Effector memory CD4-positive, alpha-beta T cell (primary cell): Measurements from ENCODE around the gene RGS11.

Experiments
- DNase-seq, 3 donors: peaks; one replicate each; pipeline ENCODE4 v3.0.0-alpha.2; 2020
- H3K27ac ChIP-seq: 2 replicates; pipeline ENCODE4 v1.7.0; 2013; ENCODE audit warnings: mild to moderate bottlenecking, low read length, moderate library complexity; ENCODE audit not compliant: insufficient read depth, poor library complexity, severe bottlenecking
- H3K27me3 ChIP-seq: replicated peaks from 2 replicates; pipeline ENCODE4 v1.7.0; 2013; ENCODE audit warnings: mild to moderate bottlenecking, low read length; ENCODE audit not compliant: insufficient read depth, control insufficient read depth, poor library complexity, severe bottlenecking
- H3K36me3 ChIP-seq: 2 replicates; pipeline ENCODE4 v1.7.0; 2013; ENCODE audit warnings: mild to moderate bottlenecking, low read length, moderate library complexity; ENCODE audit not compliant: control insufficient read depth, insufficient read depth
- H3K4me1 ChIP-seq: 2 replicates; pipeline ENCODE4 v1.7.0; 2013; ENCODE audit warnings: low read length, mild to moderate bottlenecking; ENCODE audit not compliant: control insufficient read depth, insufficient read depth, poor library complexity, severe bottlenecking
- H3K4me3 ChIP-seq: 2 replicates; pipeline ENCODE4 v1.7.0; 2013; ENCODE audit warnings: low read length, low read depth, mild to moderate bottlenecking; ENCODE audit not compliant: insufficient read depth, poor library complexity, severe bottlenecking
- H3K9me3 ChIP-seq: 2 replicates; pipeline ENCODE4 v1.7.0; 2013; ENCODE audit warnings: mild to moderate bottlenecking, low read length, moderate library complexity; ENCODE audit not compliant: control insufficient read depth
- total RNA-seq, 3 donors: gene quantifications; one replicate each; lab custom pipeline; 2026; lab: John Stamatoyannopoulos, UW

Gene RGS11
- total RNA-seq: 0 to 0.44 (median 0) reads per million in 3 donors

- Histone ChIP-seq H3K9me3 (no peaks in the 10 kb centered on the region), H3K27me3 (peaks cover 20% of the 10 kb centered on the region), H3K36me3 (no peaks in the 10 kb centered on the region), H3K4me3 (peak within 1 kb of the TSS; percentile 25), H3K27ac (no peak within 1 kb of the TSS), H3K4me1 (peaks cover 21% of the 10 kb centered on the region)
- DNase-seq: no peak
Measured at GRCh38 chr16:275786-276232, at the start of gene RGS11. Gene RGS11, minus strand, starts transcription at chr16:275944. Its CDS starts 33 bp downstream, at chr16:275911.

DNA sequence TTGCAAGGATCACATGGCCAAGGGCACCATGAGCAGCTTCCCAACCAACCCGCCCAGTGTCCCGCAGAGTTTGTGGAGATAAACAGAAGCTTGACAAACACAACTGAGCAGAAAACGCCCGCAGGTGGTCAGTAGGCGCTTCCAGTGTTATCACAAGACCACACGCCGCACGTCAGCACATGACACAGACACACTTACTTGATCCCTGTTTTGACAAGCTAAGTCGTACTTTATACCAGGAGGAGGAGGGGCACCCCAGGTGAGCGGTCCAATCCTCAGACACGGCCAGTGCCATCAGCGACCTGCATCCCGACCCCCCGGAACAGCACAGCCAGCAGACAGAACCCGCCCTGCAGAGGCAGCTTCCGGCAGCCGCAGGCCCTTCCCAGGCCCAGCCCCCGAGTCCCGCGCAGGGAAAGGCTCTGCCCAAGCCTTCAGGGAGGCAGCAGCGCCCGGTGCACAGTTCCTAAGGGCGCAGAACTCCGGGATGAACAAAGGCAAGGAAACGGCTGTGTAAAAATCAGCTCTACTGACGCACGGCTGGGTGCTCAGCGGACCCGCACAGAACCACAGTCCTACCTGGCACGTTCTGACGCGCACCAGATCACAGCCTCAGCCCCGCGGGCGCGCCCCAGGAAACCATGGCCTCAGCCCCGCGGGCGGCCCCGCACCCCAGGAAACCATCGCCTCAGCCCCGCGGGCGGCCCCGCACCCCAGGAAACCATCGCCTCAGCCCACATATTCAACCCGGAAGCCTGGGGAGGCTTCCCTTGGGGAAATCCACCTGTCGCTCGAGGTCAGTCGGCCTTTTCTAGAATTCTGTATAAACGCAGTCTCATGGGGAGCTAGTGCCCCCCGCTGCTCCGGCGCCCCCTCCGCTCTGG is 48.9 kb upstream of the RGS11 start:
- peaks cover 45% of the 10 kb centered on the region for H3K4me1 ChIP-seq

DNA sequence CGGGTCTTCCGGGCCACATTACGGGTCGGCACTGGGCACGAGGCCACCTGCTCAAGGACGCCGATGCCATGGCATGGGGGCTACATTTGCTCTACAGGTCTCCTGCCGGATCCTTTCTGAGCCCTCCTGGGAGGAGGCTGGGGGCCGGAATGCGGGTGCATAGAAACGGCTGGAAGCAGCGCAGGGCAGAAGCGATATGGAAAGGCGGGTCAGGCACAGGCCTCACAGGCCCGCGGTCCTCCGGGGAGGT is 48.4 kb upstream of the RGS11 start:
- Histone ChIP-seq H3K27ac (peak overlapping the region; percentile 65), H3K4me3 (peak overlapping the region; percentile 39), H3K4me1 (peaks cover 45% of the 10 kb centered on the region), H3K27me3 (no peaks in the 10 kb centered on the region), H3K9me3 (no peaks in the 10 kb centered on the region), H3K36me3 (peaks cover 3% of the 10 kb centered on the region)
- no peak for DNase-seq

More for the DNA sequence above, 48.9 kb upstream of the RGS11 start:
- peak overlapping the region; percentile 65 for H3K27ac ChIP-seq
- peak overlapping the region; percentile 39 for H3K4me3 ChIP-seq
- H3K9me3 ChIP-seq: no peaks in the 10 kb centered on the region
- no peaks in the 10 kb centered on the region for H3K36me3 ChIP-seq
- DNase-seq: peak; percentile 73 to 79 (median 77)
- no peaks in the 10 kb centered on the region for H3K27me3 ChIP-seq

- no peak overlapping the region for H3K4me3 ChIP-seq
Measured at GRCh38 chr16:322476-323143, 46.9 kb upstream of the RGS11 start.

DNA sequence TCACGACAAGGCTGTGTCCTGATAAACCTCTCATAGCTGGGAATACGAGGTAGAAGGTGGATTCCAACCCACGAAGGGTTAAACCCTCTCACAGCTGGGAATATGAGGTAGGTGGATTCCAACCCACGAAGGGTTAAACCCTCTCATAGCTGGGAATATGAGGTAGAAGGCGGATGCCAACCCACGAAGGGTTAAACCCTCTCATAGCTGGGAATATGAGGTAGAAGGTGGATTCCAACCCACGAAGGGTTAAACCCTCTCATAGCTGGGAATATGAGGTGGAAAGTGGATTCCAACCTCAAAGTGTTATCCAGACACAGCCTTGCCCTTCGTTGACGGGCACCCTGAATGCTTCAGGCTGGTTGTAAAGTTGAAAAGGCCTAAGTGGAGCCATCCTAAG is 45.8 kb upstream of the RGS11 start:
- Histone ChIP-seq H3K4me1 (peaks cover 28% of the 10 kb centered on the region), H3K27me3 (no peaks in the 10 kb centered on the region), H3K9me3 (no peaks in the 10 kb centered on the region), H3K36me3 (peaks cover 12% of the 10 kb centered on the region), H3K27ac (peak overlapping the region; percentile 13), H3K4me3 (no peak overlapping the region)
- no peak for DNase-seq

More at GRCh38 chr16:322476-323143, 46.9 kb upstream of the RGS11 start:
- H3K27ac ChIP-seq: no peak overlapping the region
- no peaks in the 10 kb centered on the region for H3K9me3 ChIP-seq
- H3K27me3 ChIP-seq: no peaks in the 10 kb centered on the region
- H3K36me3 ChIP-seq: peaks cover 12% of the 10 kb centered on the region
- no peak for DNase-seq
- peaks cover 38% of the 10 kb centered on the region for H3K4me1 ChIP-seq

GRCh38 chr16:320206-320605 is 44.5 kb upstream of the RGS11 start:
- DNase-seq: no peak
- Histone ChIP-seq H3K4me1 (peaks cover 20% of the 10 kb centered on the region), H3K27me3 (no peaks in the 10 kb centered on the region), H3K9me3 (no peaks in the 10 kb centered on the region), H3K36me3 (peaks cover 12% of the 10 kb centered on the region), H3K27ac (no peak overlapping the region), H3K4me3 (no peak overlapping the region)

- no peak overlapping the region for H3K27ac ChIP-seq
- no peak overlapping the region for H3K4me3 ChIP-seq
- H3K36me3 ChIP-seq: peaks cover 23% of the 10 kb centered on the region
- H3K27me3 ChIP-seq: no peaks in the 10 kb centered on the region
- peaks cover 5% of the 10 kb centered on the region for H3K4me1 ChIP-seq
- no peaks in the 10 kb centered on the region for H3K9me3 ChIP-seq
- DNase-seq: no peak
Measured at GRCh38 chr16:318628-319027, 42.9 kb upstream of the RGS11 start.

GRCh38 chr16:317583-317982 is 41.8 kb upstream of the RGS11 start:
- DNase-seq: no peak
- Histone ChIP-seq H3K4me3 (no peak overlapping the region), H3K4me1 (peaks cover under 1% of the 10 kb centered on the region), H3K9me3 (no peaks in the 10 kb centered on the region), H3K36me3 (peaks cover 33% of the 10 kb centered on the region), H3K27ac (no peak overlapping the region), H3K27me3 (no peaks in the 10 kb centered on the region)

GRCh38 chr16:316741-317464 is 41.2 kb upstream of the RGS11 start:
- H3K27me3 ChIP-seq: no peaks in the 10 kb centered on the region
- no peak for DNase-seq
- H3K9me3 ChIP-seq: no peaks in the 10 kb centered on the region
- no peak overlapping the region for H3K4me3 ChIP-seq
- H3K4me1 ChIP-seq: no peaks in the 10 kb centered on the region
- peaks cover 40% of the 10 kb centered on the region for H3K36me3 ChIP-seq
- no peak overlapping the region for H3K27ac ChIP-seq
